ENCODE results near the gene TLE4.

The TLE4 gene

DNA sequence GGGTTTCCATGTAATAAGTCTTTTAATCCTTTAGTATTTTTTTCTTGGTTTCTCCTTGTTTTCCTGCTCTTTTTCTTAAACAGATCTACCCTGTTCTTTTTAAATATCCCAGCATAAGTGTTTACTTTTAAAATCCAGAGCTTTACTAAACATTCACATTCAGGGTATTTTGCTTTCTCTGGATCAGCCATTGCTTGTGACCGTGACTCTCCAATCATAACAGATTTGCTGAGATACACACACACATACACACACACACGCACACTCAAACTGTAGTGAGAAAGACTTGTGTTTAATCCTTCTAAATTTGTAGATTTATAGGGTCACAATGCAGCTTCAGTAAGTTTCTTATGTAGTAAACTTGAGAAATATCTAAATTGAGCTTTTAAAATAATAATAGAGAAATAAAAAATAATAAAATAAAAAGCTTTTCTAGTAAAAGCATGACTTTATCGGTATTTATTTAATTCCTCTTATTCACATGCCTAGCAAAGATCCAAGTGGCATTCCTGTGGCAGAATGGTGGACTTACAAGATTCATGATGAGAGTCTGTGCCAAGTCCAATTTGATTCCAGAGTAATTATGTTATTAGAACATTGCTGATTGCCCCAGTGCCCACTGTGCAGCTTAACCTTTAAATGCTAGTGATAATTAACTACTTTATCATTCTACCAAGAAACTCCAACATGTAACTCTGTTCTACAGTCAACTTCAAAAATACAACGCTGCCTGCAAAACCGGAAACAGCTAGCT is 129.0 kb downstream of the TLE4 start:
- in situ Hi-C loops (cut with HindIII; ENCODE audit: low sequenced_read_pairs), result no loop called here
- H3K4me3 ChIP-seq (ENCODE audit: low read depth, low read length), result no peak overlapping the region
- TF ChIP-seq, protein P1, sequence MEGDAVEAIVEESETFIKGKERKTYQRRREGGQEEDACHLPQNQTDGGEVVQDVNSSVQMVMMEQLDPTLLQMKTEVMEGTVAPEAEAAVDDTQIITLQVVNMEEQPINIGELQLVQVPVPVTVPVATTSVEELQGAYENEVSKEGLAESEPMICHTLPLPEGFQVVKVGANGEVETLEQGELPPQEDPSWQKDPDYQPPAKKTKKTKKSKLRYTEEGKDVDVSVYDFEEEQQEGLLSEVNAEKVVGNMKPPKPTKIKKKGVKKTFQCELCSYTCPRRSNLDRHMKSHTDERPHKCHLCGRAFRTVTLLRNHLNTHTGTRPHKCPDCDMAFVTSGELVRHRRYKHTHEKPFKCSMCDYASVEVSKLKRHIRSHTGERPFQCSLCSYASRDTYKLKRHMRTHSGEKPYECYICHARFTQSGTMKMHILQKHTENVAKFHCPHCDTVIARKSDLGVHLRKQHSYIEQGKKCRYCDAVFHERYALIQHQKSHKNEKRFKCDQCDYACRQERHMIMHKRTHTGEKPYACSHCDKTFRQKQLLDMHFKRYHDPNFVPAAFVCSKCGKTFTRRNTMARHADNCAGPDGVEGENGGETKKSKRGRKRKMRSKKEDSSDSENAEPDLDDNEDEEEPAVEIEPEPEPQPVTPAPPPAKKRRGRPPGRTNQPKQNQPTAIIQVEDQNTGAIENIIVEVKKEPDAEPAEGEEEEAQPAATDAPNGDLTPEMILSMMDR (IDR thresholded peaks at IDR 0.05; ENCODE audit: low read depth, low read length), result no peak
- peak; percentile 29 for DNase-seq (ENCODE audit: low read depth, low spot score)

DNA sequence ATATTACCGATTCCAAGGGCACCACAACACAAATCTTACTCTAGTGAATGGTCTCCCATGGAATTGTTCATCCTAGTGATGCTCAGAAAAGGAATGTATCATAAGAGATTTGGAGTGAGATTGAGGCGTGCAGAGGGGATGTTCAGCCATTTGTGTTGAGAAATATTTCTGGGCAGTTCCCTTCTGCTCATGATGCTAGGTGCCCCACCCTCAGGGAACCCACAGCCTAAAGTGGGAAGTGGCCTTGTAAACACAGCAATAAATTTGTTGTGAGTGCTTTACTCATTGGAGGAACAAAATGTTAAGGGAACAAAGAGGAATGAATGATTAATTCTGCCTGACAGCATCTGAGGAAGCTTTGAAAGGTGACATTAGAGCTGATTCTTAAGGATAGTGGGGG is 129.9 kb downstream of the TLE4 start:
- DNase-seq (ENCODE audit: low read depth, low spot score), result no peak
- TF ChIP-seq, protein P1 (IDR thresholded peaks at IDR 0.05; ENCODE audit: low read depth, low read length), result no peak
- in situ Hi-C loops (cut with HindIII; ENCODE audit: low sequenced_read_pairs), result no loop called here
- no peak overlapping the region for H3K4me3 ChIP-seq (ENCODE audit: low read depth, low read length)

DNA sequence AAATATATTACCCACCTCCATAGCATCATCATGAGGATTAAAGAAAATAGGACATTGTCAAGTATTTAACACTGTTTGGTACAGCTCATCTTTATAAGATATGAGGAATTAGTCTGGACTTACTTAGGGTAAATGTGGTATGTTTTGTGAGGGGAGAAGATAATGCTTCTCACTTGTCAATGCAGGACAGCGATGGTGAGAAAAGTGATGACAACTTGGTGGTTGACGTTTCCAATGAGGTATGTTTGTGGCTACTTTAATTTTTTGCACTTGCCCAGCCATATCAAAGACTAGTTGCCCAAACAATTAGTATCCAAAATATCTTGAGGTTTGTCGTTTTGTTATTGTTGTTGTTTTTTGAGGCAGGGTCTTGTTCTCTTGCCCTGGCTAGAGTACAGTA is 133.9 kb downstream of the TLE4 start:
- DNase-seq (ENCODE audit: low read depth, low spot score), result no peak
- H3K4me3 ChIP-seq (ENCODE audit: low read depth, low read length), result no peak overlapping the region
- TF ChIP-seq, protein P1 (IDR thresholded peaks at IDR 0.05; ENCODE audit: low read depth, low read length), result no peak
- in situ Hi-C loops (cut with HindIII; ENCODE audit: low sequenced_read_pairs), result no loop called here

DNA sequence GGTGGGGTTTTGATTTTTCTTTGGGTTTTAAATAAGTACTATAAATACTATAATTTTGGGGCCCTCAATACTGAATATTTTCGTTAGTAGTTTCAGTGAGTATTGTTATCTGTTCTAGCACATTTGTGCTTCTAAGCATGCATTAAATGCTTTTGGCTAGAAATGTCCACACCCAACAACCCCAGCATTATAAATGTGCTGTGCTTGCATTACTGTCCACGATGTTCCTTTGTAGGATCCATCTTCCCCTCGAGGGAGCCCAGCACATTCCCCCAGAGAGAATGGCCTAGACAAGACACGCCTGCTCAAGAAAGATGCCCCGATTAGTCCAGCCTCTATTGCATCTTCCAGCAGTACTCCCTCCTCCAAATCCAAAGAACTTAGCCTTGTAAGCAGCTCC is 134.7 kb downstream of the TLE4 start:
- DNase-seq (ENCODE audit: low read depth, low spot score), result no peak
- in situ Hi-C loops (cut with HindIII; ENCODE audit: low sequenced_read_pairs), result no loop called here
- H3K4me3 ChIP-seq (ENCODE audit: low read depth, low read length), result no peak overlapping the region
- TF ChIP-seq, protein P1 (IDR thresholded peaks at IDR 0.05; ENCODE audit: low read depth, low read length), result no peak

DNA sequence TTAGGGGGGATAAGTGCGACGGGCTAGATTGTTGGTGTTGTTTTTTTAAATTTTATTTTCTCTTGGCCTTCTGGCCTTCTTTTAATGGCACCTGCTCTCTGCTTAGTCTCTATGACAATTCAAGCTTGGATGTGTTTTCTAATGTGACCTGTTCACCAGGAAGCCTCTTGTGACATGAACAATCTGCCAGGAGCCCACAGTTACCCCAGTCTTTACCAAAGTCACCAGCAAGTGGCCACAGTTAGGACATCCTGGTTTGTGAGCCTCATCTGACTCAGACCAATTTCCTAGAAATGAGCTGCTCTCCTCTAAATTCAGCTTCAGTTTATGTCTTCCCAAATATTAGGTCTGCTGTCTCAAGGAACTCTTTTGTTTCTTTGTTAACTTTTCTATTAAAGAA is 135.8 kb downstream of the TLE4 start:
- H3K4me3 ChIP-seq (ENCODE audit: low read depth, low read length), result no peak overlapping the region
- in situ Hi-C loops (cut with HindIII; ENCODE audit: low sequenced_read_pairs), result no loop called here
- TF ChIP-seq, protein P1 (IDR thresholded peaks at IDR 0.05; ENCODE audit: low read depth, low read length), result no peak
- DNase-seq (ENCODE audit: low read depth, low spot score), result no peak

DNA sequence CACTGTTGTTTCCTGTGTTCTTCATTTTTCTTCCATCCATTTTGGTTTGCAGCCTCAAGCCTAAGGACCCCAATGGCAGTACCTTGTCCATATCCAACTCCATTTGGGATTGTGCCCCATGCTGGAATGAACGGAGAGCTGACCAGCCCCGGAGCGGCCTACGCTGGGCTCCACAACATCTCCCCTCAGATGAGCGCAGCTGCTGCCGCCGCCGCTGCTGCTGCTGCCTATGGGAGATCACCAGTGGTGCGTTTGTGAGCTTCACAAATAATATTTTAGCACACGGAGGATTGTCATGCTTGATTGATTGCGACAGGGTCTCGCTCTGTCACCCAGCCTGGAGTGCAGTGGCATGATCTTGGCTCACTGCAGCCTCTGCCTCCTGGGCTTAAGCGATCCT is 136.8 kb downstream of the TLE4 start:
- H3K4me3 ChIP-seq (ENCODE audit: low read depth, low read length), result no peak overlapping the region
- TF ChIP-seq, protein P1 (IDR thresholded peaks at IDR 0.05; ENCODE audit: low read depth, low read length), result no peak
- no peak for DNase-seq (ENCODE audit: low read depth, low spot score)
- in situ Hi-C loops (cut with HindIII; ENCODE audit: low sequenced_read_pairs), result no loop called here
